HL-60 (cell line): ENCODE results near the gene GH1.
"Not testable (repeated sequence)": the region's sequence is repeated elsewhere in the genome, so short reads cannot be mapped to it uniquely, and the experiment has no call there.

Source experiments
- CTCF ChIP-seq: IDR thresholded peaks from one replicate; pipeline ENCODE4 v1.5.1; 2011; ENCODE audit warnings: low read length, control low read depth, inconsistent platforms; ENCODE audit not compliant: insufficient read depth
- GABPA ChIP-seq: IDR thresholded peaks from 2 replicates; pipeline ENCODE4 v1.6.1; 2012; ENCODE audit warnings: low read depth
- POLR2AphosphoS5 ChIP-seq: IDR thresholded peaks from 2 replicates; pipeline ENCODE4 v1.6.1; 2012; ENCODE audit warnings: low read depth
- REST ChIP-seq: IDR thresholded peaks from 2 replicates; pipeline ENCODE4 v1.6.1; 2012; ENCODE audit warnings: low read depth; ENCODE audit not compliant: insufficient replicate concordance

- TF ChIP-seq POLR2AphosphoS5, CTCF, GABPA, REST: not testable (repeated sequence)
Observed at GRCh38 chr17:63870292-63870665, 48.4 kb downstream of the GH1 start.
